Loucy (cell line): ENCODE data around the gene SAMSN1.

Source experiments
- H2AFZ ChIP-seq: fragments of 200-600 bp; sonication (generic); 2 replicates; pipeline ENCODE4 v1.6.0; 2016; ENCODE audit warnings: antibody characterized with exemption, mild to moderate bottlenecking, low read length, moderate library complexity
- H3F3A ChIP-seq: fragments of 200-600 bp; 2 replicates; pipeline ENCODE4 v1.6.0; 2016; ENCODE audit warnings: antibody characterized with exemption, low read depth, mild to moderate bottlenecking
- H3K27me3 ChIP-seq: fragments of 200-600 bp; sonication (generic); 2 replicates; pipeline ENCODE4 v1.6.1; 2014; ENCODE audit warnings: low read length, mild to moderate bottlenecking; ENCODE audit not compliant: insufficient read depth, poor library complexity, severe bottlenecking
- H3K36me3 ChIP-seq: fragments of 200-600 bp; sonication (generic); 2 replicates; pipeline ENCODE4 v1.6.1; 2016; ENCODE audit warnings: low read length; ENCODE audit not compliant: insufficient read depth
- H3K4me1 ChIP-seq: fragments of 200-600 bp; sonication (generic); 2 replicates; pipeline ENCODE4 v1.5.1; 2014; ENCODE audit warnings: low read length, mild to moderate bottlenecking; ENCODE audit not compliant: insufficient read depth, poor library complexity, severe bottlenecking
- H3K4me2 ChIP-seq: fragments of 200-600 bp; sonication (generic); 2 replicates; pipeline ENCODE4 v1.6.0; 2014; ENCODE audit warnings: antibody characterized with exemption, low read length, low read depth, mild to moderate bottlenecking; ENCODE audit not compliant: poor library complexity, severe bottlenecking
- H3K4me3 ChIP-seq: fragments of 200-600 bp; sonication (generic); 2 replicates; pipeline ENCODE4 v1.5.1; 2014; ENCODE audit warnings: low read length, mild to moderate bottlenecking, mixed read lengths; ENCODE audit not compliant: poor library complexity, severe bottlenecking
- H3K79me2 ChIP-seq: fragments of 200-600 bp; sonication (generic); 2 replicates; pipeline ENCODE4 v1.6.1; 2014; ENCODE audit warnings: low read length; ENCODE audit not compliant: insufficient read depth
- H3K9ac ChIP-seq: fragments of 200-600 bp; sonication (generic); 2 replicates; pipeline ENCODE4 v1.6.0; 2014; ENCODE audit warnings: mild to moderate bottlenecking, low read depth, low read length, moderate library complexity; ENCODE audit not compliant: poor library complexity, severe bottlenecking
- H3K9me2 ChIP-seq: fragments of 200-600 bp; sonication (generic); replicated peaks from 2 replicates; pipeline ENCODE4 v1.6.1; 2016; ENCODE audit warnings: low read depth, low read length, mixed read lengths
- H3K9me3 ChIP-seq: fragments of 200-600 bp; sonication (generic); 2 replicates; pipeline ENCODE4 v1.6.1; 2014; ENCODE audit warnings: mild to moderate bottlenecking, antibody characterized with exemption, low read length, low read depth; ENCODE audit not compliant: insufficient read depth
- H4K20me1 ChIP-seq: fragments of 200-600 bp; sonication (generic); 2 replicates; pipeline ENCODE4 v1.6.0; 2014; ENCODE audit warnings: antibody characterized with exemption, low read length, mild to moderate bottlenecking; ENCODE audit not compliant: insufficient read depth, poor library complexity, severe bottlenecking
- CTCF ChIP-seq: fragments of 200-600 bp; sonication (generic); conservative IDR thresholded peaks from 2 replicates; pipeline ENCODE4 v1.5.1; 2014; ENCODE audit warnings: mild to moderate bottlenecking, antibody characterized with exemption, low read length
- EZH2phosphoT487 ChIP-seq: fragments of 200-600 bp; IDR thresholded peaks from 2 replicates; pipeline ENCODE4 v1.6.1; 2018; ENCODE audit warnings: antibody characterized with exemption, mild to moderate bottlenecking, moderate library complexity, borderline replicate concordance

The SAMSN1 gene

GRCh38 chr21:14474995-14475394 lies 71.1 kb downstream of the SAMSN1 start:
- Histone ChIP-seq H3F3A (no peaks in the 10 kb centered on the region), H3K9me2 (no peaks in the 10 kb centered on the region), H4K20me1 (no peaks in the 10 kb centered on the region), H3K36me3 (no peaks in the 10 kb centered on the region), H3K4me1 (no peaks in the 10 kb centered on the region), H3K27me3 (no peaks in the 10 kb centered on the region), H3K79me2 (no peaks in the 10 kb centered on the region), H3K9ac (no peak overlapping the region), H3K9me3 (no peaks in the 10 kb centered on the region), H2AFZ (no peak overlapping the region), H3K4me3 (no peak overlapping the region), H3K4me2 (no peak overlapping the region)
- TF ChIP-seq EZH2phosphoT487 (no peak), CTCF (no peak)

DNA sequence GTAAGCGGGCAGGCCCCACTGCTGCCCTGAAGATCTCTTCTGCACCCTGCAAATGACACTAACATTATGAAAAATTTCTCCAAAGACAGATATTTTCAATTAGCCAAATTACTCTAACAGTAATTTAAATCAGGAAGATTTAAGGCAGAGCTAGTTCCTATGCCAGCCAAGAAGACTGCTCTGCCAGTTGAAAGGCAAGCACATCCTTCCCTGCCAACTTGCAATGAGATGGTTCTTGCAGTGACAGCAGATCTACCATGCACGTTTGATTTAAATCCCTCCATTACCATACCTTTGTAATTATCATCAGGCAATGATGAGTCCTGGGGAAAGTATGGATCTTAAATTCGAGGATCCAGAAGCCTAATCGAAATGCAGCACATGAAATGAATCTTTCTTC lies 76.5 kb downstream of the SAMSN1 start:
- Histone ChIP-seq H3K27me3 (no peaks in the 10 kb centered on the region), H3K9me3 (no peaks in the 10 kb centered on the region), H3K9me2 (no peaks in the 10 kb centered on the region), H3K9ac (no peak overlapping the region), H3K4me2 (no peak overlapping the region), H2AFZ (no peak overlapping the region), H4K20me1 (no peaks in the 10 kb centered on the region), H3F3A (no peaks in the 10 kb centered on the region), H3K4me3 (no peak overlapping the region), H3K36me3 (no peaks in the 10 kb centered on the region), H3K4me1 (no peaks in the 10 kb centered on the region), H3K79me2 (no peaks in the 10 kb centered on the region)
- no peak for TF ChIP-seq CTCF
- TF ChIP-seq EZH2phosphoT487: no peak

DNA sequence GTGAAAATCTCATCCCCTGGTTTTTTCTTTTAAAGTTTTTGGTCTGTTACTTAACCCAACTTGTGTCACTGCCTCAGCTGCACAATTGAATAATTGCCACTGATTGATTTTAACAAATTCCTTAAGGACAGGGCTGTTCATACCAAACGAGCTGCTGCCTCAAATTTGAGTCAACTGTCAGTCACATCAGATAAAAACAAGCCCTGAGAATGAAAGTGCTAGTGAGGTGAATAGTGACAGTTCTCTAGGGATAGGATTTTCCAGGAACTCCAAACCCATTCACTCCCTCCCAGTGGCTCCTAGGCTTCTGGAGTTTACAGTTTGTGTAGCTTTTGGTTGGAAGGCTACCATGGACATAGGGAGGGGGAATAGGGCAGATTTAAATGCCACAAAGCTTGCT lies 79.4 kb downstream of the SAMSN1 start:
- H3F3A ChIP-seq: no peaks in the 10 kb centered on the region
- H3K9me3 ChIP-seq: no peaks in the 10 kb centered on the region
- H3K4me1 ChIP-seq: no peaks in the 10 kb centered on the region
- no peaks in the 10 kb centered on the region for H4K20me1 ChIP-seq
- H3K9me2 ChIP-seq: no peaks in the 10 kb centered on the region
- no peaks in the 10 kb centered on the region for H3K79me2 ChIP-seq
- H3K4me3 ChIP-seq: no peak overlapping the region
- no peak overlapping the region for H2AFZ ChIP-seq
- no peak overlapping the region for H3K4me2 ChIP-seq
- TF ChIP-seq EZH2phosphoT487: no peak
- TF ChIP-seq CTCF: no peak
- no peaks in the 10 kb centered on the region for H3K27me3 ChIP-seq
- H3K36me3 ChIP-seq: no peaks in the 10 kb centered on the region
- no peak overlapping the region for H3K9ac ChIP-seq
